ENCODE results near the gene LHPP. TPM values are rescaled to one million over a fixed set of nuclear protein-coding genes. Genes with fewer than 3 reads are reported as not detected.

LHPP gene
- total RNA-seq, 1 donor from 2014 or later: 2.4 TPM

DNA sequence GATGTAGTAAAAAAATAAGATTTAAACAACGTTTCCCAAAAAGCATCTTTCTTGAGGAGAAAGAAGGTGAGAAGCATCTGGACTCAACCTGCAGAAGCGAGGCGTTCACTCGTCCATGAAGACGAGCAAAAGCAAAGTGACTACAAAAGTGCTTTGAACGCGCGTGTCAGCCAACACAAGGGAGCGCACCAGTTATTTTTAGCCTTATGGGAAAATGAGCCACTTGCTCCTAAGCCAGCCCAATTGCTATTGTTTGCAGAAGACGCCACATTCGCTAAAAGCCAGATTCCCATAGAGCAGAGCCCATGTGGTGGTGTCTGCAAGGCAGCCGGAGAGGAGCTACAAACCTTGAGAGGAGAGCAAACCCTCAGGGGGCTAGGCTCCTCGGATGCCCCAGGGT is 160.0 kb downstream of the LHPP start:
- DNase-seq (ENCODE audit: low read depth, low spot score): no peak

DNA sequence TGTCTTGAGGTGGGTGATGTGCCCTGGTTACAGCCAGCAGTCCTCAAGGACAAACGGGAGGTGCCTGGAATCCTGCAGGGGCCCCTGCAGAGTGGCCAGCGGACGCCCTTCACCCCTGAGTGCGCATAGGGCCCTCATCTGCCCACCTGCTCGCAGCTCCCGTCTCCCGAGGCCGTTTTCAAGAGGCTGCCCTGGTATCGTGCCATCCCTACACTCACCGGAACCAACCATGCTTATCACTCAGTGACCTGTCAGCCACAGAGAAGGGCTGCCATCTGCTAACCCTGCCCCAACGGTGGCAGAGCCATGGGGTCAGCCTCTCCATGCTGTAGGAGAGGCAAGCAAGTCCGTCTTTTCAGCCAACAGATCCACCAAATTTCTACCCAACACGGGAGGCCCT is 160.5 kb downstream of the LHPP start:
- no peak for DNase-seq (ENCODE audit: low read depth, low spot score)

DNA sequence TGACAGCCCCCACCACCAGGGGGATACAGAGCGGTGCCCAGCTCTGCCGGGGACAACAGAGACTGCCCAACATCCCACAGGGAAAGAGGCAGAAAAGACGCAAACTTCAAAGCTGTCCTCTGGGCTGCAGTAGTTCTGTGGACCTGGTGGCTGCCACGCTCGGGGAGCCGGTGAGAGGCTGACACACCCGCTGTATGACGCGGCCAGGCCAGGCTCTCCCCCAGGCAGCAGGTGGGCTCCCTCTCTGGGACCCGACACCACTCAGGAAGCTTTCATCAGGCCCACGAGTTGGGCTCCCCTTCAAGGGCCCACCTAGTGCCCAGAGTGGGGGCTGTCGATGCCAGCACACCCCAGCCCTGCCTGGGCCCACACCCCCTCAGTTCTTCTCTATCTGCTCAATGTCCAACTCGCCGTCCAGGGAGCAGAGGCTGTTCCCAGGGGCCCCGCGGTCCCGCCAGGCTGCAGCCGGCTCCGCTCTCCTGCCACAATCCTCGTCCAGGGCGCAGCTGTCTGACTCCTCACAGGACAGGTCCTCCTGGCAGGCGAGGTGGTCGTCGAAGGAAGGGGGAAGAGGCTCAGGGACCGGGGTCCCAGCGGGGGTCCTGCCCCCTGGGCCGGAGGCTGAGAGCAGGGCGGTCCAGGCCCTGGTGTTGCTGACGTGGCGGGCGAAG is 161.4 kb downstream of the LHPP start:
- no peak for DNase-seq (ENCODE audit: low read depth, low spot score)

DNA sequence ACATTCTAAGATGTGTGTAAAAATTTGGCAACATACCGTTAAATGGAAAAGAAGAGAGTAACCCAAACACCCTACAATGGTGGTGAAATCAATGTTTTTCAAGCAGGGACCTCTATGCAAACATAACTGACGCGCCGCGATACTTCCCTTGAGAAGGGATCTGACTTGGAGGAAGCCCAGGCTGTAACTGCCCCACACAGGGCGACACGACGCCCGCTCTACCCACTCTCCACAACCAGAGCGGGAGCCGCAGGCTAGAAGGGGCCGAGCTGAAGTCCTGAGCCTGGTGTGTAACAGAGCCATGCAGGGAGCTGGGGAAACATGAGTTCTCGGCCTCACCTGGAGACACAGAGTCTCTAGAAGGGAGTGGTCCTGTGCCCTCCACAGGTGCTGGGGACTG is 162.4 kb downstream of the LHPP start:
- no peak for DNase-seq (ENCODE audit: low read depth, low spot score)

DNA sequence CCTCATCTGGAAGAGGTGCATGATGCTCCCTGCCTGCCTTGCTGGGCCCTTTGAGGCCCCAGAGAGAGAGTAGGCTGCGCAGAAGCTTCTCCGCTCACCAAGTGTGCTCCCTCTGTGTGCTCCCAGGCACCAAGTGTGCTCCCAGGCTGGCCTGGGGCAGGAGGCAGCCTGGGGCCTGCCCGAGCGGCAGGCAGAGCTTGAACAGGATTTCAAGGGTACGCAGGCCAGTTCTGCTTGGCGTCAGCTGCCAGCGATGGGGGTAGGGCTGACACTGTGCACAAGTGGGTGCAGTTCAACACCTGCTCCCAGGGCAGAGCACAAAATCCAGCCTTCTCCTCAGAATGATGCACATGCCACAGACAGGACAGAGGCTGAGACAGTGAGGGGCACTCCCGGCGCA is 162.8 kb downstream of the LHPP start:
- no peak for DNase-seq (ENCODE audit: low read depth, low spot score)

DNA sequence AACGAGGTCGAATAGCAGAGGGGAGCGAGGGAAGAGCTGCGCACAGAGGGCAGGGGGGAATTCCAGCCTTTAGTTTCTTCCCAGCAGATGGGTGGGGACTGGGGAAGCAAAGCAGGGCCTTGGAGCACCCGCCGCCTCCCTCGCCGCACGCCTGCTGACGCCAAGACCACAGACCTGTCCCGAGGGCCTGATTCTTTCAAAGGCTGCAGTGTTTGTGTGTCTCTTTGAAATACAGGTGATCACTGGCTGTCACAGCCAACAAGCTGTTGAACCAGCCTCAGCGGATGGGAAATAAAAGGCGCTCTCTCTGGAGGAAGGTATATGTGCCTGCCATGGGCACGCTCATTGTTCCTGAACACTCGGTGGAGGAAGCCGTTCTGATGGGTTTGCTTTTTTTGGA is 163.3 kb downstream of the LHPP start:
- DNase-seq (ENCODE audit: low read depth, low spot score): no peak

DNA sequence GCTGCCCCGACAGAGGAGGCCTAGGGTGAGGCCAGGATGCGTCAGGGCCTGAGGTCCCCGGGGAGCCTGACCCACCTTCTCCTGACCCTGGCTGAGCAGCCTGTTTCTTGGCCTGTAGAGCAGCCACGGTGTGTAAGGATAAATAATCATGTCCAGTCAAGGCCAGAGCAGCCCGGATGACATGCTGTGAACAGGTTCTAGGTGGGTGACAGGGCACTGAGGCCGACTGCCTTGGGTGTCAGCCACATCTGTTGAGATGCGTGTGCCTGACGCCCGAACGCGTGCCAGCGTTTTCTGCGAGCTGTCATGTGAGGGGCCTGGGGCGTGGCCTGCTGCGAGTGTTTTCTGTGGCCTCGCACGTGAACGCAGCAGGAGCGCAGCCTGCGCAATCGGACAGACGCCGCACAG is 164.2 kb downstream of the LHPP start:
- no peak for DNase-seq (ENCODE audit: low read depth, low spot score)

DNA sequence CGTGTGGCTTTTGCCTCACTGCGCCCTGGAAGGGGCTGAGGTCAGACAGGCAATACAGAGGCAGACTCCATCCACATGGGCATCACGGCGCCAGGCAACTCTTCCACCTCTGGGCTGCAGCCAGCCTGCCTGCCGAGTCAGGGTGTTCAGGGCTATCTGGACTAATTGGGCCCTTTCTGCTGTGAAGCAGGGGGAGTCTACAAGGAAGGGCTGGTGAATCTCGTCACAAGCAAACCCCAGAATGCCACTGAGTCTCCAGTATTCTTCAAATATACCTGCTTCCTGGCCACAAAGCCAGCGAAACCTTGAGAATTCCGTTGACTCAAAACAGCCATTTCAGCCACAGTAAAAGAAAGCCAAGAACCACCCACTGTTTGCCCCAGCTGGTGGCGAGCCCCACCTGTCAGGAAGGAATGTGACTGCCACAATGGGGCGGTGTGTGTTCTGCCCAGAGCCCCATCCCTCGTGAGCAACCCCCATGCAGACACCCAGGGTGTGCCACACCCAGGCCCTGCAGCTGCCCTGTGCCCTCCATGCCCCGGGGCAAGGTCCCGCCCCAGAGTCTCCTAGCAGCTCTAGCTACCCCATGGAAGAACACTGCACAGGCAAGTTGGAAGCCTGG is 165.2 kb downstream of the LHPP start:
- DNase-seq (ENCODE audit: low read depth, low spot score): no peak

DNA sequence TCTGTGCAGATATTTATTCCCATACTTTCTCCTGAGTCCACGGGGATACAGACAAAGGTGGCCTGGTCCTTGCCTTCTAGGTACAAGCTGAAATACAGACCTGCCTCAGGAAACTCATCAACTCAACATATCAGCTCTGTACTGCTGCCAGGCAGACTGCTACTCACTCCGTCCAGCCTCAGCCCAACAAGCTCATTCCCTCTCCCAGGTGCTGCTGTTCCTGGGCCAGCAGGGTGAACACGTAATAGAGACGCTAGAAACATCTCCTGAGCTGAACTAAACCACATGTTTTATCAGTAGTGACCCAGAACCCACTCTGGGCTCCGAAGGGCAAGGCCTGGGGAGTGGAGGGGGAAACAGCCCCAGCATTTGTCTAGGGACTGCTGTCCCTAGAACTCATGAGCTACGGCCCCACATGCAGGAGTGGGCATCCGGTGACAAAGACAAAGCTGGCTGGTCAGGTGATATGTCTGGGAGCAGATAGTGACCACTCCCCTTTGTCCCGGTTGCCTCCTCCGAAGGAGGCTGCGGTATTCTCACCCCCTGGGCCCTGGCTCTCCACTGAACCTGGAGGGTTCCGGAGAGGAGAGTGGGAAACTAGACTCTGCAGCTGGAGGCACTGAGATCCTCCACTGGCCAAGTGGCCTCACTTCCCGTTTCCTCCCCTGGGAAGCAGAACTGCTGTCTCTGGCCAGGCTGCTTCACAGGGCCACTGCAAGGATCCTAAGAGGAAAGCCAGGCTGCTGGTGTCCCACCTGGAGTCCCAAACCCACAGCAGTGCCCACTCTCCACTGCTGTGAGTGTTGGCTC is 166.4 kb downstream of the LHPP start:
- no peak for DNase-seq (ENCODE audit: low read depth, low spot score)

DNA sequence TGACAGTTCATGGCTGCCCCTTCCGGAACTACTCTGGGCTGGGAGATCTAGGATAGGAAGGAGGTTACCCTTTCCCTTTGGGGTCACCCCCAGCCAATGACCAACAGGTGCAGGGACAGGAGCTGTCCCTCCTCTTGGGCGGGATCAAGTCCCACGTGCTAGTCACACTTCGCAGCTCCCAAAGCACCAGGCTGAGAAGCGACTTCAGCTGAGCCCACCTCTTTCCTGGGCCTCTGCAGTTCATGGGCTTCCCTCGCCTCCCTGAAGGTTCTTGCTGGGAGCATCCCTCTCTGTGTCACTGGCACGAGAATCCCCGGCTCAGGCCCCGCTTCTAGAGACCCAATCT is 167.0 kb downstream of the LHPP start:
- no peak for DNase-seq (ENCODE audit: low read depth, low spot score)

DNA sequence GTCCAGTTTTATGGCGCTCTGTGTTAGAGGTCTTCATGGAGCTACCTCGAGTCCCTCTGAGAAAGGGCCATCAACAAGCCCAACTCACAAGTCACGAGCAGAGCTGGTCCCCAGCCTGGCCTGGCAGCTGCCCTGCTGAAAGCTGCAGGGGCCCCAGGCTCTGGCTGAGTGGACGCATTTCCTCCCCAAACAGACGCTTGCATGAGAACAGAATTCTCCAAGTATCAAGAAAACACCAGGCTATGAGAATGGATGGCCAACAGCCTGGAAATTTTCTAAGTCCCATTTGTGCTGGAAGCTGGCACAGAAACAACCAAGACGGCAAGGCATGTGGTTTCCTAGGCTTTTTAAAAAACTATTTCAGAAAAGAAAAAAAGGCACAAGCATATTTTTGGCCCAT is 167.8 kb downstream of the LHPP start:
- DNase-seq (ENCODE audit: low read depth, low spot score): no peak

DNA sequence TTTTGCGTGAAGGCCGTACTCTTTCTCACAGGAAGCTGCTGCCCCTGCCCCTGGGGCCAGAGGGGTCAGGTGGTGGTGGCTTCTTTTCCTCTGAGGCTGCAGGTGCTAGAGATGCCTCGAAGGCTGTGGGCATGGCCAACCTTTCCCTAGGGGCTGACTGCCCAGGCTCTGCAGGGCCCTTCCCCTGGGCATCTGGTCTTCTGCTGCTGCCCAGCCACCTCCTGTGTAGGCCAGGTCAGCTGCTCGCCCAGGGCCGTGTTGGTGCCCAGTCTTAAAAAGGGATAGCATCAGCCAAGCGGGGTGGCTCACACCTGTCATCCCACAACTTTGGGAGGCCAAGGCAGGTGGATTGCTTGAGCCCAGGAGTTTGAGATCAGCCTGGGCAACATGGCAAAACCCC is 168.2 kb downstream of the LHPP start:
- no peak for DNase-seq (ENCODE audit: low read depth, low spot score)

DNA sequence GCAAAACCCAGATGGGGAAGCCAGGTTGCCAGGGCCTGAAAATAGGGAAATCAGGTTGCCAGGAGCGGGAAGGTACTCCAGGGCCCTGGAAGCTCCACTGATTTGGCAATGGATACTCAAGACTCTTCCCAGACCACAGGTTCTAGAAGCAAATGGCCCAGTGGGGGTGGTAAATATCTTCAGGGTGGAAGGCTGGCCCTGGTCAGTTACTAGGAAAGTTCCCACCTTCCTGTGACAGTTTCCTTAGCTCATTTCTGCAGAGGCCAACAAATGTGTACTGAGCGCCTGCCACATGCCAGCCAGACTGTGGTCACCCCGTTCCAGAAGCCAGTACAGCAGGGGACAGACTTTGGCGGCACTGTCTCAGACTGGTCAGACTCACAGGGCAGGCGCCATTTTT is 168.9 kb downstream of the LHPP start:
- no peak for DNase-seq (ENCODE audit: low read depth, low spot score)

DNA sequence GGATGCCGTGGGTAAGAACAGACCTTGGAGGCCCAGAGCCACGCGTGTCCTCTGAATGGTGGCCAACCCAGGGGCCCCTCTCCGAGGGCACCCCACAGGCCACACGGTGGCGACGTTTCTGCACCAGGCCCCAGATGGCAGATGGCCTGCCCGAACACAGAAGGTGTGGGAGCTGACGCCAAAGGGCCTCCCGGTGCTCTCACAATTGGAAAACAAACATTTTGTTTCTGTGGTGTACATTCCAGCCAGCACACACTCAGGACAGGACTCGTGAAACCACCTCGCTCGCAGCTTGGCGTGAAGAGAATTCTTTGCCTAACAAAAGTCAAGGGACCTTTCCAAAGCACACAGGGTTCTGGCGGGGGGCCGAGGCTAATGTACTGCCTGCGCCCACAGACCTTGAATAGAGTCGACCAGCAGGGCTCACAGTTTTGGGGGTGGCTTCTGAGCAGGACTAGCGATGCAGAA is 170.5 kb downstream of the LHPP start:
- DNase-seq (ENCODE audit: low read depth, low spot score): no peak

DNA sequence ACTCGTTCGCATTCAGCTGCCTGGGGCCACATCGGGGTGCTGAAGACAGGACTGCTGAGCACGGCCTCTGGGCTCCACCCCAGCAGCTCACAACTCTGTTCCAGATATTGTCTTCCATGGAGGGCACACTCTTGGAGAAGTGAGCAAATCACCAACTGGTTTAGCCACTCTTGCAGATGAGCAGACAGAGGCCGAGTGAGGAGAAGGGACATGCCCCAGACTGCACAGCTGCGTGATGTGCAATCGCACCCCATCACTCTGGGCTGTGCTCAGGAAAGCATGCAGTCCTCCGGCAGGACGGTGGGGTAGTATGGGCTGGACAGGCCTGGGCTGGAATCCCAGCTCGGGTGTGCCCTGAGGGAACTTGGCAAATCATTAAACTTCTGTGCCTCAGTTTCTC is 170.9 kb downstream of the LHPP start:
- no peak for DNase-seq (ENCODE audit: low read depth, low spot score)

DNA sequence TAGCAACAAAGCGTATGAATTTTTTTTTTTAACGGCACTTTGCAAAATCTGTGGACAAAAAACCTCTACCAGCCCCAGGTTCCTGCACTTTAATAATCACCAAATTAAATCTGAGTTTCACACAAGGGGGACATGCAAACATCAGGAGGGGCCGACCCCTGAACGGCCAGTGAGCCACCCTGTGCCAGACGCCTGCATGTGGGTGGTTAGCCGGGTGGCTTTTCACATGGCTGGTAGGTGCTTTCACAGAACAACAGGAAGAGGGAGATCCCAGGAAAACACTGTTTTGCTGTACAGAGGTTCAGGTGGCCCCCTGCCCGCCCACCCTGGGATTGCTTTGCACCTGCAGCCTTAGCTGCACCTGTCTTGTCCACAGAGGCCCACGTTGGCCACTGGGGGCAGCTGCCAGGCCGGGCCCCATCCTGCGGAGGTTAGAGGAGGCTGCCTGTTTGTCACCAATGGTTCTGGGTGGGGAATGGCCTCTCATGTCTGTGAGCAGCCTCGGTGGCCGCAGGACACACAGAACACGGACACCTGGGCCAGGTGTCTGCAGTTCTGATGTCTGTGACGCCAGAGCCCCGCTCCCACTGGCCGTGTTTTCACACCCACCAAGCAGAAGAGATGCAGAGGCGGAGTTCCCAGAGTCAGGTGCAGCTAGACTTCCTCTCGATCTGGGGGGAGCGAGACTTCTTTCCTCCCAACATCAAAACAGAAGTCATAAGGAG is 174.8 kb downstream of the LHPP start:
- no peak for DNase-seq (ENCODE audit: low read depth, low spot score)

DNA sequence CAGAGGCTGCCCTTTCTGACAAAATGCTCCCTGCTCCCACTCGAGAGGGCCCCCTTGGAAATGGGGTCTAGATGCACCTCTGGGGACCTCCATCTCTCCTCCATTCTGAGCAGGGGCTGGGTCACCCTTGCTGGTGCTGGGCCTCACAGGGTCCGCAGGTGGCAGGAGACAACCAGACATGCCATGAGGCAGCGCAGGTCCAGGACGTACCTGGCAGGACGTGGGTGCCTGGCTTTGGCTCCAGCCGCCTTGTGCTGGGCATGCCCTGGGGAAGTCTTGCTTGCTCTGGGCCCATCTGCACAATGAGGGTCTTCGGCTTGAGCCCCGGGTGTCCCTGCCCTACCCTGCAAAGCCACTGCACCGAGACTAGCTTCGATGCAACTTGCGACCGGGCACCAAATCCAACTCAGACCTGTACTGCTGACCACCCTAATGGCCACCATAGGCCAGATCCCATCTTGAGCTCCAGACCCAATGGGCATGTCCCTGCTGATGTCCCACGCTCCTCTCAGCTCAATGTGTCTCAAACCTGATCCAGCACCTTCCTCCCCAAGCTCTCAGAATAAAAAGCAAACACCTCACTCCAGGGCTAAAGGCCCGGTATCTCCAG is 175.6 kb downstream of the LHPP start:
- no peak for DNase-seq (ENCODE audit: low read depth, low spot score)

DNA sequence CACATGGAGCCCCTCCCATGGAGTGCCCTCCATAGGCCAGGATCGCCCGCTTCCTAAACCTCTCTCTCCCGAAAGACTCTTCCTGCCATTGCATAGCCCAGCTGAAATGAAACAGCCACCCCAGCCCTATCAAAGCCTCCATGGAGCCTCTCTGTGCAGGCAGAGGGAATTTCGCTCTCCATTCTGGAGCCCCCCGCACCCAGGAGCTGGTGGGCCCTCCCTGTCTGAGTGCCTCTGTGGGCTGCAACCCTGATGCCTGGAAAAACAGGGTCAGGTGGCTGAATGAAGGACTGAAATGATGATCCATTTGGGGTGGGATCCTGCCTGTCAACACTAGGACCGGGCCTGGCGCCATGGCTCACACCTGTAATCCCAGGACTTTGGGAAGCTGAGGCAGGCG is 176.1 kb downstream of the LHPP start:
- DNase-seq (ENCODE audit: low read depth, low spot score): no peak

DNA sequence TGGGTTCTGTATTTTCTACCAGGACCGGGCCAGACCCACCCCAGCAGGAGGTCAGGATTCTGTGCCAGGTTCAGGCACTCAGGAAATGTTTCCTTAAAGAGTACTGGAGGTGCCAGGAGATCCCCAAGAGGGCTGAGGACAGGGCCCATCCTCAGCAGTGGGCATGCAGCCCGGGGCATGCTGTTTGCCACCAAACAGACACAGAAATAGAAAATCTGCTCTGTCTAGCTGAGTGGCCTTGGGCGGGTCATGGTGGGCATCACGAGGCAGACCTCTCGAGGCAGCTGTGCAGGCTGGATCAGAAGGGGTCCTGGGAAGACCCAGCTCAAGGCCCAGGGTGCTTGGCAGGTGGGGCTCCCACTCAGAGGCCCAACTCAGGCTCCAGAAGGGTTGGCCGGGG is 177.6 kb downstream of the LHPP start:
- no peak for DNase-seq (ENCODE audit: low read depth, low spot score)

DNA sequence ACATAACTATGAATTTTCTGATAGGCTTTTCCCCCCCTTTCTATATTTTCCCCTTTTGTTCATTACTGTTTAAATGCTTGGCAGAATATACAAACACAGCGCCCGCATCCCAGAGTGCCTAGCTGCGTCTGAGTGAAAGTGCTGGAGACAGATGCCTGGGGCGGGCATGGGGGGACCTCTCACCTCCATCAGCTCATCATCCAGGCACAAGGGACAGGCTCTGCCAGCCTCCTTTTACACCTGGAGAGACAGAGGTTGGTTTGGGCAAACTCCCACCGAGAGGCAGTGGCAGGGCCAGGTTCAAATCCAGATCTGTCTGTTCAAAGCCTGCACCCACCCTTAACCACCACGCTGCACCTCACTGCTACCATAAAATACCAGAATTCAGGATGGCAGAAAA is 178.0 kb downstream of the LHPP start:
- no peak for DNase-seq (ENCODE audit: low read depth, low spot score)

DNA sequence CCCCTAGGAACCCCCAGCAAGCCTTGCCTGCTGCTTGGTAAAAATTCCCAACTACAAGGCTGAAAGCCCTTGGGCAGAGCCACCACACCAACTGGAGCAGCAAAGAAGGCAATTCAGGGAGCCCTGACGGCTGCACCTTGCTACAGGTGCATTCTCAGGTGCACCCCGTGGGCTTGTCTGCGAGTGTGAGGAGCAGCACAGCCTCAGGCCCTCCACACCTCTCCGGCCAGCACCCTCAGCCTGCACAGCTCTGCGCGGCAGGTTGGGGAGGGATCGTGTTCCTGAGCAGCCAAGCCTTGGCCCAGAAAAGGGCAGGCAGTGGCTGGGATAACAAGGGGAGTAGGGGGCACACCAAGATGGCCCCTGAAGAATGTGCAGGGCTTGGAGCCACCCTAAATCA is 178.4 kb downstream of the LHPP start:
- no peak for DNase-seq (ENCODE audit: low read depth, low spot score)

Data from pulmonary artery endothelial cell (primary cell).